GM18508 (cell line): ENCODE measurements around the gene IP6K1.

ENCODE experiments used
- ATAC-seq: cut with Tn5 transposase; IDR thresholded peaks from one replicate; pipeline ENCODE4 v1.9.1; 2021; ENCODE audit warnings: moderate number of reproducible peaks; ENCODE audit not compliant: insufficient read depth, unreplicated experiment

The IP6K1 gene

GRCh38 chr3:49715611-49716121, 70.7 kb downstream of the IP6K1 start:
- no peak for ATAC-seq

DNA sequence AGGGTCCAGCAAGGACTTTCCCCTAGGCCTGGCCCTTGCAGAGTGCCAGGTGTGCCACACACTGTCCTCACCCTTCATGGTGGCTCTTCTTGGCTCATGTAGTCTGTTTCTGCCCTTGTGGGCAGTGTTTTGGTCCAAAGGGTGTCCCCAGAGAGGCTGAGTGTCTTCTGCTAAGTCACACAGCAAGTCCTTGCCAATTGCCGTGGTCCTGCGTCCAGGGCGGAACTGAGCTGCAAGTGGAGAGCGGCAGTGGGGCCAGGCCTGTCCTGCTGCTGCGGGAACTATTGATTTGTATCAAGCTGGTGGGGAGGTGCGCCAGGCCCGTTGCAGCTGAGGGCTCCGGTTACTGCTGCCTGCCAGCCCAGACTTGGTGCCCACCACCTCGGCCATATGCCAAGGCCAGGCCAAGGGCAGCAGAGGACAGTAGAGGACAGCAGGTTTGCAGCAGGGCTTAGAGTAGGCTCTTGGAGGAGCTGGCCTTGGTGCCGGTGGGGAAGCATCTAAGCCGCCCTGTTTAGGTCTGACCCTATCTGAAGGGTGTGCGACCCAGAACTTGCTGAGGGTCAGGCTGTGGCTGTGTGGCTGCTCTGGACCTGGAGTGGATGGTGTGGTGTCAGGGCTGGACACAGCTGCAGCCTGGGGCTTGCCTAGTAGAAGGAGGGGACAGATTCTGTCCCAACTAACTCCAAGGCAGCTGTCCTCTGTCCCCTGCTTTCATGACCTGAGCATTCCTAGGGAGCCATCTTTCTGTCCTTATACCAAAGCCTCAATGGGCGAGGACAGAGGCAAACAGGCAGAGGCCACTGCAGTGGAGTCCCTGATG, 71.4 kb downstream of the IP6K1 start:
- no peak for ATAC-seq

DNA sequence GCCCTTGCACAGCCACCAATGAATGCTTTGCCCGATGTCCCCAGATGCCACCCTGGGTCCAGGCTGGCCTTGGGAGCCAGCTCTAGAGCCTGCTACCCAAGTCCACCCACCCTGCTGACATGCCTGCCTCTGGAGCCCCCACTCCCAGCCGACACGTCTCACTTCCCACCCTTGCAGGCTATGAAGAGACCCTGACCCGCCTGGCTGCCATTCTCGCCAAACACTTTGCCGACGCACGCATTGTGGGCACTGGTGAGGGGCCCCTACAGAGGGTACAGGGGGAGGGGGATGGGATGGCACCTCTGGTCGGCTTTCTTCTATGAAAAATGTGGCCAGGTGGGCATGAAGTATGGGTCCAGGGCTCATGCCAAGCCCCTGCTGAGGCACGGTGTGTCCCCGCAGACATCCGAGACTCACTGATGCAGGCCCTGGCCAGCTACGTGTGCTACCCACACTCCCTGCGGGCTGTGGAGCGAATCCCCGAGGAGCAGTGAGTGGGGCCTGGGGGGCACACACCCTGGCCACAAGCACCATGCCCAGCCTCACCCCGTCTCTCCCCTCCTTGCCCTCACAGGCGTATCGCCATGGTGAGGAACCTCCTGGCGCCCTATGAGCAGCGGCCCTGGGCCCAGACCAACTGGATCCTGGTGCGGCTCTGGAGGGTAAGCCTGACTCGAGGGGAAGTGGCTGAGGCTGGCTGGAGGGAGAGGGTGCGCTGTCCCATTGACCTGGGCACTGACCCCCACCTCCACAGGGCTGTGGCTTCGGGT, 72.8 kb downstream of the IP6K1 start:
- no peak for ATAC-seq

DNA sequence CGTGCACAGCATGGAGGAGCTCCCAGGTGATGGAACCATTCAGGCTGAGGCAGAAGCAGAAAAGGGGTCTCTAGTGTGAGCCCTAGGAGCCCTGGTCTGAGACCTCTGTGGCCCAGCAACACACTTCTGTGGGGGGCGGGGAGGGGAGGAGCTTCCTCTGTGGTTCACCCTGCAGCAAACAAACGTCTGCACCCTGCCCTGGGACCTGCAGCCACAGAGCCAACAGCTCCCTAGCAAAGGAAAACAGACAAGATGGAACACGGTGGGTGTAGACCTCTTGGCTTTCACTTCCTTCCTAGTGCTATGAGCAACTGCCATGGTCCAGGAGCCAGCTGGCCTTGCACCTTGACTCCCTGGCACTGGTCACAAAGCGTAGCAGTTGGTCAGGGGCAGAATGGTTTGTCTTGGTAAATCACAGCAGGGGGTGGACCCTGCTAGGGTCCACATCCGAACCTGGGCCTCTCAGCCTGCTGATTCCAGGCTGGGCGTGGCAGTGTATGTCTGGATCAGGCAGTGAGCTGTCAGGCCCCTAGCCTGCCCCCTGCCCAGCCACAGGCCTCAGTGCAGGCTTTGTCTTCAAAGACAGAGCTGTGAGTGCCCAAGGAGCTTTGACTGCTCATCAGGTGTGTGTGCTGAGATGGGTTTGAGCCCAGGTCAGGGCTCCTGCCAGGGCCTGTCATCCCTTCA, 73.6 kb downstream of the IP6K1 start:
- ATAC-seq: no peak

DNA sequence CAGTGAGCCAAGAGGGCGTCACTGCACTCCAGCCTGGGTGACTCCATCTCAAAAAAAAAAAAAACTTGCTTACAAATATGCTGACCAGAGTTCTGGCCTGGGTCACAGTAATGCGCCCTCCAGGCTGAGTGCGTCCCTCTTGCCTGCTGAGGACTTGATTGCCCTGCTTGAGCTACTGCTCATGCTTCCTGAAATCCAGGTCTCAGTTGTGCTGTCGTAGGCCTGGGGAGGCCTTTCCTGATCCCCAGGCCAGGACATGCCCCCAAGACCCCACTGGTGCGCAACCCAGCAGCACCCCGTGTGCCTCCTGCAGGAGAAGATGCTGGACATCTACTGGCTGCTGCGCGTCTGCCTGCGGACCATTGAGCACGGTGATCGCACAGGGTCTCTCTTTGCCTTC, 74.2 kb downstream of the IP6K1 start:
- ATAC-seq: no peak

- ATAC-seq: no peak
These were observed 74.9 kb downstream of the IP6K1 start for GRCh38 chr3:49711489-49711888.

GRCh38 chr3:49709852-49710251, 76.5 kb downstream of the IP6K1 start:
- ATAC-seq: no peak

- no peak for ATAC-seq
These were observed 79.2 kb downstream of the IP6K1 start for GRCh38 chr3:49707113-49707480.

- ATAC-seq: no peak
These were observed 79.8 kb downstream of the IP6K1 start for GRCh38 chr3:49706456-49707112.

- ATAC-seq: no peak
These were observed 80.9 kb downstream of the IP6K1 start for GRCh38 chr3:49705390-49705960.

GRCh38 chr3:49704629-49705028, 81.7 kb downstream of the IP6K1 start:
- no peak for ATAC-seq

DNA sequence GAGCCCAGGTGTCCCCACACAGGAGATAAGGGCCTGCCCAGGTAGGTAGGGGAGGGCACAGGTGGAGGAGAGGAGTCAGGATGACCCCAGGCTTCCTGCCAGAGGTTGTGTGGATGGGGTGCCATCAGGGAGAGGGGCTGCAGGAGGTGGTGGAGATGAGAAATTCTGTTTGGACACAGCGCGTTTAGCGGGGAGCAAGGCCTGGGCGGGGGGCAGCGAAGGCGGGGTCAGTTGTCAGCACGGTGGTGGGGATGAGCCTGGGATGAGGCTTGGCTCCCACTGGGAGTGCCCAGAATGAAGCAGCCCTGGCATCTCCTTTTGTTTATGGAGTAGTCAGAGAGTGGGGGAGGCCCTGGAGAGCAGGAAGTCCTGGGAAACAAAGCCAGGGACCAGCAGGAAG, 82.4 kb downstream of the IP6K1 start:
- no peak for ATAC-seq

GRCh38 chr3:49703443-49703927, 82.9 kb downstream of the IP6K1 start:
- ATAC-seq: no peak

DNA sequence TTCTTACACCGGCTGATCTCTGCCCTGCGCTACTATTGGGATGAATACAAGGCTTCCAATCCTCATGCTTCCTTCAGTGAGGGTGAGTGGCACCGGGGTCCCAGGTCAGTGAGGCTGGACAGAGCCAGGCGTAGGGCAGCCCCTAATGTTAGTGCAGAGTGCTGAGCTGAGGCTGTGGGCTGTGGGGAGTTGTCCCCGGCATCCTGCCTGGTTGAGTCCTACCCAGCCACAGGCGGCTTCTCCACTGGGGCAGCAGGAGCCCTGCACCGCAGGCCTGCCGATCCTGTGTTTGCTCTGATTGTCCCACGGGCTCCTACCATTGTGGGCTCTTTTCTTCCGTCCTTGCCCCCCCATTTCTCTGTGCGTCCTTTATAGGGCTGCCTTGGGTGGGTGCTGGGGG, 83.7 kb downstream of the IP6K1 start:
- ATAC-seq: no peak

- no peak for ATAC-seq
These were observed 84.8 kb downstream of the IP6K1 start for GRCh38 chr3:49701388-49702077.

DNA sequence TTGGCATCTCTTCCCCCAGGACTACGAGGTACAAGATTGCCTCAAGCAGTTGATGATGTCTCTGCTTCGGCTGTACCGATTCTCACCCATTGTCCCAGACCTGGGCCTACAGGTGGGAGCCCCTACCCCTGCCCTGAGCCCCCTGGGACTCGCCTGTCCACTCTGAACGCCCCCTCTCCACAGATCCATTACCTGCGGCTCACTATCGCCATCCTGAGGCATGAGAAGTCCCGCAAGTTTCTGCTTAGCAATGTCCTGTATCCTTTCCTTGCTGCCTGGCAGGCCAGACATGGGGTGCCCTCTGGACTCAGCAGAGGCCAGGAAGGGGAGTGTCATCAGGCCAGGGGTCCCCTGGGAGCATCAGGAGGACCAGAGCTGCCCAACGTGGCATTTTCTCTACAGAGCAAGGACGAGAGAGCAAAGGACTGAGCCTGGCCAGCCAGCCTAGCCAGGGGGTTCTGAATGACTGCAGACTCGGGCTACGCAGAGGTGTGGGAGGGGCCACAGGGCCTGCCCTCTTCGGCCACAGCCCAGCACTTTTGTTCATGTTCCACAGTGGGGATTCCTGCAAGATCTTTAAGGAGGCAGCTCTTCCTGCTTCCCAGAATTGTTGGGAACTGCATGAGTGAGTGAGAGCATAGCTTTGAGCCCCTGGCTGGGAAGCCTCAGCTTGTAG, 85.8 kb downstream of the IP6K1 start:
- no peak for ATAC-seq

GRCh38 chr3:49700014-49700413, 86.3 kb downstream of the IP6K1 start:
- ATAC-seq: no peak

DNA sequence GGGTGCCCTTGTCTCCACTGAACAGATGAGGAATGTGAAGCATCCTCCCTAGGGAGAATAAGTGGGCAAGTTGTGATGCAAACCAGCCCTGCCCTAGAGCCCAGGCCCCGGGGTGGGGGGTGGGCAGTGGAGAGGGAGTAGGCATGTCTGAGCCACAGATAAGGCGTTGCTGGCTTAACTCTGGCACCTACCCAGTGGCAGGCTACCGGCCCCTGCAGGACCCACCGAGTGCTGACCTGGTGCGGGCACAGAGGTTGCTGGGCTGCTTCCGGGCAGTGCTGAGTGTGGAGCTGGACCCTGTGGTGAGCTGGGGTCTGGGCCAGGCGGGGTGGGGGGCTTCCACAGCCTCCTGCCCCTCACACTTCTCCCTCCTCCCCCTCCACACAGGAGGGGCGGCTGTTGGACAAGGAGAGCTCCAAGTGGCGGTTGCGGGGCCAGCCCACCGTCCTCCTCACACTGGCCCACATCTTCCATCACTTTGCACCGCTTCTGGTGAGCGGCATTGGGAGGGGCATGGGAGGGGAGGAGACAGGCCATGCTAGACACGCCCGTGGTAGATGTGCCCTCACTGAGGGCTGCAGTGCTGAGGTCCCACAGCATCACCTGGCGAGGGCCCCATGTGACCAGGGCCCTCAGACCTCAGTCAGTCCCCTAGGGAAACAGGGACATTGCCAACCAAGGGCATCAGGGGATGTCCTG, 86.9 kb downstream of the IP6K1 start:
- no peak for ATAC-seq
